AG04450 (cell line): ENCODE measurements around the gene RPRD1A. TPM values are rescaled to one million over a fixed set of nuclear protein-coding genes. Genes with fewer than 3 reads are reported as not detected.
"Not testable (repeated sequence)": the region's sequence is repeated elsewhere in the genome, so short reads cannot be mapped to it uniquely, and the experiment has no call there.

ENCODE experiments used
- CTCF ChIA-PET: fragments of 300-600, 350-600 bp; formaldehyde crosslinking; extraction: SDS; loops from one replicate; lab custom pipeline; 2022; ENCODE audit warnings: antibody characterized with exemption, inconsistent platforms; lab: Charles Lee
- POLR2A ChIA-PET: fragments of 350-600 bp; formaldehyde crosslinking; extraction: SDS; loops from one replicate; lab custom pipeline; 2021; ENCODE audit warnings: antibody characterized with exemption, inconsistent platforms; lab: Yijun Ruan, JAX
- DNase-seq: peaks from one replicate; pipeline ENCODE4 v3.0.0-alpha.2; 2011; ENCODE audit warnings: low read depth, low spot score
- H3K27ac ChIP-seq: one replicate; pipeline ENCODE4 v1.5.1; 2012; ENCODE audit warnings: low read depth, low read length, control low read depth
- H3K27me3 ChIP-seq: one replicate; pipeline ENCODE4 v1.6.0; 2012; ENCODE audit warnings: low read length; ENCODE audit not compliant: control insufficient read depth, insufficient read depth
- H3K4me3 ChIP-seq: 2 replicates; pipeline ENCODE4 v1.5.1; 2011; ENCODE audit warnings: mild to moderate bottlenecking, low read depth, low read length, control low read depth
- H3K9me3 ChIP-seq: 2 replicates; pipeline ENCODE4 v1.5.1; 2012; ENCODE audit warnings: low read length; ENCODE audit not compliant: control insufficient read depth, insufficient read depth
- CTCF ChIP-seq: IDR thresholded peaks from 2 replicates; pipeline ENCODE4 v1.5.1; 2011; ENCODE audit warnings: low read depth, low read length, control low read depth, inconsistent platforms
- polyA plus RNA-seq: library from polyadenylated mRNA; depleted of rRNA; stranded (reverse); fragments of >200 nt; gene quantifications from 2 replicates; pipeline ENCODE4 v1.2.3, GENCODE V29; 2011

Gene RPRD1A
- polyA plus RNA-seq, 1 experiment: 35.6 TPM

GRCh38 chr18:35971661-35972196 lies 95.6 kb downstream of the RPRD1A start:
- H3K9me3 ChIP-seq: no peaks in the 10 kb centered on the region; the same call in 1 of the 2 replicates
- H3K27me3 ChIP-seq: no peaks in the 10 kb centered on the region
- ChIA-PET POLR2A (interaction anchor here (0.7 kb wide), 1 partner anchor 95 kb away, joined by 7 read pairs; no protein-coding TSS in a partner anchor), CTCF (interaction anchor here (0.6 to 1.2 kb wide), 3 partner anchors 17 to 288 kb away, joined by 4 to 5 read pairs (median 5); no protein-coding TSS in a partner anchor)
- peak overlapping the region; percentile 97 for H3K4me3 ChIP-seq
- no peak for DNase-seq
- peak overlapping the region; percentile 75 for H3K27ac ChIP-seq
- no peak for TF ChIP-seq CTCF

GRCh38 chr18:35969676-35970075 lies 97.7 kb downstream of the RPRD1A start:
- H3K9me3 ChIP-seq: no peaks in the 10 kb centered on the region; the same call in 1 of the 2 replicates
- TF ChIP-seq CTCF: no peak
- POLR2A ChIA-PET: no interaction called here
- no peak for DNase-seq
- H3K27me3 ChIP-seq: no peaks in the 10 kb centered on the region
- no peak overlapping the region for H3K27ac ChIP-seq
- no peak overlapping the region for H3K4me3 ChIP-seq
- CTCF ChIA-PET: no interaction called here

- CTCF ChIA-PET: interaction anchor here (2.1 kb wide), 1 partner anchor 18 kb away, joined by 10 read pairs; no protein-coding TSS in a partner anchor
- POLR2A ChIA-PET: interaction anchor here (0.8 kb wide), 1 partner anchor 18 kb away, joined by 3 read pairs; no protein-coding TSS in a partner anchor
- Histone ChIP-seq H3K27ac (no peak overlapping the region), H3K27me3 (no peaks in the 10 kb centered on the region), H3K4me3 (no peak overlapping the region), H3K9me3 (no peaks in the 10 kb centered on the region; the same call in 1 of the 2 replicates)
- TF ChIP-seq CTCF: no peak
- DNase-seq: no peak
These were observed 99.0 kb downstream of the RPRD1A start for GRCh38 chr18:35968278-35968880.

- not testable (repeated sequence) for DNase-seq, H3K9me3 ChIP-seq, H3K27me3 ChIP-seq, H3K27ac ChIP-seq, H3K4me3 ChIP-seq
- ChIA-PET CTCF (interaction anchor here (2.1 kb wide), 1 partner anchor 18 kb away, joined by 10 read pairs; no protein-coding TSS in a partner anchor), POLR2A (interaction anchor here (0.8 kb wide), 1 partner anchor 17 kb away, joined by 3 read pairs; no protein-coding TSS in a partner anchor)
These were observed 99.5 kb downstream of the RPRD1A start for GRCh38 chr18:35967866-35968265.

GRCh38 chr18:35964319-35964718 lies 103.0 kb downstream of the RPRD1A start:
- no peak for DNase-seq
- Histone ChIP-seq H3K27ac (no peak overlapping the region), H3K9me3 (no peaks in the 10 kb centered on the region), H3K4me3 (no peak overlapping the region), H3K27me3 (no peaks in the 10 kb centered on the region)
- TF ChIP-seq CTCF: no peak
- ChIA-PET POLR2A (no interaction called here), CTCF (no interaction called here)
